Astrocyte (in vitro differentiated cells and primary cell): ENCODE data around the gene HMGN5. TPM values are rescaled to one million over a fixed set of nuclear protein-coding genes. Genes with fewer than 3 reads are reported as not detected.

Experiments used
- DNase-seq: peaks from one replicate; pipeline ENCODE4 v3.0.0-alpha.2; 2010; ENCODE audit warnings: low read depth
- FAIRE-seq: peaks from 2 replicates; lab custom pipeline; 2011; peaks lifted over from hg19 to GRCh38; lab: Jason Lieb, UNC
- H2AFZ ChIP-seq: 2 replicates; pipeline ENCODE4 v1.6.0; 2012; ENCODE audit warnings: low read depth, low read length, inconsistent platforms
- H3K27ac ChIP-seq: 2 replicates; pipeline ENCODE4 v1.5.1; 2011; ENCODE audit warnings: low read depth, low read length, inconsistent platforms
- H3K27me3 ChIP-seq: 2 replicates; pipeline ENCODE4 v1.6.0; 2011; ENCODE audit warnings: low read length, inconsistent platforms; ENCODE audit not compliant: insufficient read depth
- H3K36me3 ChIP-seq: 2 replicates; pipeline ENCODE4 v1.5.1; 2011; ENCODE audit warnings: low read length, inconsistent platforms; ENCODE audit not compliant: insufficient read depth
- H3K4me1 ChIP-seq: 2 replicates; pipeline ENCODE4 v1.5.1; 2011; ENCODE audit warnings: low read length, inconsistent platforms; ENCODE audit not compliant: insufficient read depth
- H3K4me2 ChIP-seq: 2 replicates; pipeline ENCODE4 v1.6.0; 2012; ENCODE audit warnings: low read length, inconsistent platforms
- H3K4me3 ChIP-seq: 2 replicates; pipeline ENCODE4 v1.5.1; 2011; ENCODE audit warnings: low read depth, mild to moderate bottlenecking, low read length, inconsistent platforms; ENCODE audit not compliant: insufficient read depth
- H3K79me2 ChIP-seq: 2 replicates; pipeline ENCODE4 v1.6.0; 2012; ENCODE audit warnings: mild to moderate bottlenecking, low read length, inconsistent platforms; ENCODE audit not compliant: insufficient read depth
- H3K9ac ChIP-seq: 2 replicates; pipeline ENCODE4 v1.6.0; 2012; ENCODE audit warnings: mild to moderate bottlenecking, low read length, inconsistent platforms
- H3K9me3 ChIP-seq: 2 replicates; pipeline ENCODE4 v1.5.1; 2012; ENCODE audit warnings: low read depth, mild to moderate bottlenecking, low read length, inconsistent platforms; ENCODE audit not compliant: insufficient read depth
- H4K20me1 ChIP-seq: 2 replicates; pipeline ENCODE4 v1.6.0; 2012; ENCODE audit warnings: low read length, inconsistent platforms; ENCODE audit not compliant: insufficient read depth
- H3K27ac Mint-ChIP-seq: one replicate; pipeline ENCODE4 v1.8.0; 2021; ENCODE audit warnings: mild to moderate bottlenecking, mixed read lengths; ENCODE audit not compliant: unreplicated experiment
- H3K27me3 Mint-ChIP-seq: one replicate; pipeline ENCODE4 v1.8.0; 2021; ENCODE audit warnings: low read depth, mixed read lengths; ENCODE audit not compliant: unreplicated experiment
- H3K36me3 Mint-ChIP-seq: one replicate; pipeline ENCODE4 v1.8.0; 2021; ENCODE audit warnings: low read depth, mixed read lengths; ENCODE audit not compliant: unreplicated experiment
- H3K4me1 Mint-ChIP-seq: one replicate; pipeline ENCODE4 v1.8.0; 2021; ENCODE audit warnings: low read depth, mixed read lengths; ENCODE audit not compliant: unreplicated experiment
- H3K4me3 Mint-ChIP-seq: one replicate; pipeline ENCODE4 v1.8.0; 2021; ENCODE audit warnings: mild to moderate bottlenecking, moderate library complexity, mixed read lengths; ENCODE audit not compliant: unreplicated experiment
- H3K9me3 Mint-ChIP-seq: one replicate; pipeline ENCODE4 v1.8.0; 2021; ENCODE audit warnings: mild to moderate bottlenecking, mixed read lengths; ENCODE audit not compliant: unreplicated experiment
- CTCF ChIP-seq: IDR thresholded peaks from 2 replicates; pipeline ENCODE4 v1.5.1; 2011; ENCODE audit warnings: low read depth, mild to moderate bottlenecking, inconsistent platforms, low read length, moderate library complexity; ENCODE audit not compliant: insufficient read depth
- EZH2 ChIP-seq: IDR thresholded peaks from 2 replicates; pipeline ENCODE4 v1.6.1; 2012; ENCODE audit warnings: mild to moderate bottlenecking, low read length, inconsistent platforms; ENCODE audit not compliant: insufficient read depth
- total RNA-seq: library from RNA; stranded (reverse); gene quantifications from 2 replicates; pipeline ENCODE4 v1.2.1, GENCODE V29; 2021

The HMGN5 gene
- total RNA-seq, 1 donor from 2014 or later: 3.9 TPM

- peak overlapping the region; percentile 96 for H3K4me3 Mint-ChIP-seq
- TF ChIP-seq CTCF: no peak
- TF ChIP-seq EZH2: no peak
- H3K4me3 ChIP-seq: peak overlapping the region; percentile 94
- H3K27me3 Mint-ChIP-seq: no peaks in the 10 kb centered on the region
- peak overlapping the region; percentile 90 for H3K27ac ChIP-seq
- no peaks in the 10 kb centered on the region for H3K9me3 Mint-ChIP-seq
- no peaks in the 10 kb centered on the region for H3K36me3 ChIP-seq
- FAIRE-seq (peak; percentile 43), DNase-seq (peak; percentile 8)
- no peaks in the 10 kb centered on the region for H3K36me3 Mint-ChIP-seq
- H4K20me1 ChIP-seq: peaks cover 3% of the 10 kb centered on the region
- peaks cover 6% of the 10 kb centered on the region for H3K4me1 Mint-ChIP-seq
- peak overlapping the region; percentile 85 for H2AFZ ChIP-seq
- no peaks in the 10 kb centered on the region for H3K9me3 ChIP-seq
- H3K27ac Mint-ChIP-seq: peak overlapping the region; percentile 82
- no peaks in the 10 kb centered on the region for H3K4me1 ChIP-seq
- peaks cover 46% of the 10 kb centered on the region for H3K79me2 ChIP-seq
- peak overlapping the region; percentile 96 for H3K9ac ChIP-seq
- H3K27me3 ChIP-seq: no peaks in the 10 kb centered on the region
- peak overlapping the region; percentile 96 for H3K4me2 ChIP-seq
These were observed 725 bp upstream of the HMGN5 start for GRCh38 chrX:81202456-81202819.

GRCh38 chrX:81201071-81201470 is 642 bp downstream of the HMGN5 start:
- H3K4me1 ChIP-seq: no peaks in the 10 kb centered on the region
- DNase-seq: peak; percentile 2
- no peaks in the 10 kb centered on the region for H3K9me3 ChIP-seq
- Mint-ChIP-seq H3K4me1 (peaks cover 2% of the 10 kb centered on the region), H3K4me3 (peak overlapping the region; percentile 96), H3K36me3 (no peaks in the 10 kb centered on the region), H3K9me3 (no peaks in the 10 kb centered on the region), H3K27ac (peak overlapping the region; percentile 4), H3K27me3 (no peaks in the 10 kb centered on the region)
- peak overlapping the region; percentile 96 for H3K4me2 ChIP-seq
- peak overlapping the region; percentile 94 for H3K4me3 ChIP-seq
- H4K20me1 ChIP-seq: no peaks in the 10 kb centered on the region
- peak; percentile 13 for FAIRE-seq
- no peaks in the 10 kb centered on the region for H3K36me3 ChIP-seq
- TF ChIP-seq CTCF (no peak), EZH2 (no peak)
- H3K27me3 ChIP-seq: no peaks in the 10 kb centered on the region
- H3K79me2 ChIP-seq: peaks cover 39% of the 10 kb centered on the region
- H2AFZ ChIP-seq: peak overlapping the region; percentile 76
- H3K9ac ChIP-seq: peak overlapping the region; percentile 96
- H3K27ac ChIP-seq: peak overlapping the region; percentile 90

GRCh38 chrX:81195712-81196111 is 6.0 kb downstream of the HMGN5 start:
- TF ChIP-seq CTCF (peak; percentile 44), EZH2 (no peak)
- DNase-seq (peak; percentile 5), FAIRE-seq (peak; percentile 96)

More at GRCh38 chrX:81195712-81196111, 6.0 kb downstream of the HMGN5 start:
- Histone ChIP-seq H3K4me3 (no peak overlapping the region), H3K9me3 (no peaks in the 10 kb centered on the region), H3K4me1 (no peaks in the 10 kb centered on the region), H3K27ac (no peak overlapping the region), H3K9ac (no peak overlapping the region), H3K36me3 (no peaks in the 10 kb centered on the region), H2AFZ (no peak overlapping the region), H4K20me1 (no peaks in the 10 kb centered on the region), H3K27me3 (no peaks in the 10 kb centered on the region), H3K4me2 (no peak overlapping the region), H3K79me2 (no peaks in the 10 kb centered on the region)
- H3K4me3 Mint-ChIP-seq: no peak overlapping the region
- no peaks in the 10 kb centered on the region for H3K27me3 Mint-ChIP-seq
- no peaks in the 10 kb centered on the region for H3K4me1 Mint-ChIP-seq
- no peak overlapping the region for H3K27ac Mint-ChIP-seq
- no peaks in the 10 kb centered on the region for H3K36me3 Mint-ChIP-seq
- H3K9me3 Mint-ChIP-seq: no peaks in the 10 kb centered on the region
